ENCODE measurements around the gene ZNF549.

ZNF549 gene

GRCh38 chr19:57566396-57567265 lies 39.5 kb downstream of the ZNF549 start:
- no peak for DNase-seq (ENCODE audit: low read depth in 2 of 2)

- DNase-seq (ENCODE audit: low read depth in 2 of 2): no peak
Observed at GRCh38 chr19:57570707-57571106, 43.6 kb downstream of the ZNF549 start.

DNA sequence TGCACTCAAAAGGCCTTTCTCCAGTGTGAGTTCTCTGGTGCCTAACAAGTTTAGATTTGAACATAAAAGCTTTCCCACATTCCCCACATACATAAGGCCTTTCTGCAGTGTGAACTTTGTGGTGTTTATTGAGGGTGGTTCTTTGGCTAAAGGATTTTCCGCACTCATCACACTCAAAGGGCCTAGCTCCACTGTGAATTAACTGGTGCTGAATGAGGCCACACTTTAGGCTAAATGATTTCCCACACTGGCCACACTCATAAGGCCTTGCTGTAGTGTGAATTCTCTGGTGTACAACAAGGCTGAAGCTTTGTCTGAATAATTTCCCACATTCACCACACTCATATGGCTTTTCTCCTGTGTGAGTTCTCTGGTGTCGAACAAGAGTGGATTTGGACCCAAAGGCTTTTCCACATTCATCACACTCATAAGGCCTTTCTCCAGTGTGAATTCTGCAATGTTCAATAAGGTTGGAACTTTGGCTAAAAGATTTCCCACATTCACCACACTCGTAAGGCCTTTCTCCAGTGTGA lies 45.3 kb downstream of the ZNF549 start:
- DNase-seq (ENCODE audit: low read depth in 2 of 2): no peak

- DNase-seq (ENCODE audit: low read depth in 2 of 2): no peak
Observed at GRCh38 chr19:57576661-57577060, 49.5 kb downstream of the ZNF549 start.

- DNase-seq (ENCODE audit: low read depth in 2 of 2): peak; percentile 85 to 93
Observed at GRCh38 chr19:57578487-57579205, 51.5 kb downstream of the ZNF549 start, which contains the start of gene ZNF416. Gene ZNF416 (minus strand): TSS chr19:57578911. CDS start chr19:57578704, 207 bp downstream.

DNA sequence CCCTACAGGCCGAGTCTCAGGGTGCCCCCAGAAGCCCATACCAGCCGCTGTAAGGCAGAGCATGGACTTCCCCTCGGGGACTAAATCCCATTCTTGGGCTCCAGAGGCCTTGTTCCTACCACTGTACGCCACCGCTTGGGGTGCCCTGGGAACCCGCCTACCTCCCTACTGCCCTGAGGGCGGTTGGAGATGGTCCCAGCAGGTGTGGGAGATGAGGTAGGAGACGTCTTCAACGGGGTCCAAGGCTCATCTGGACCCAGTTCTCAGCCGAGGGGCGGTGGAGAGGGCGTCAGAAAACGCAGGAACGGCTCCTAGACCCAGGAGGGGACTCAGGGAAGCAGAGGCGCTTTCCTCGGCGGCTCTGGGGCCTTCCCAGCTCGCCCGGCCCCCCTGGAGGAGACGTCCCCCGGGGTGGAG lies 56.0 kb downstream of the ZNF549 start:
- no peak for DNase-seq (ENCODE audit: low read depth in 2 of 2)

DNA sequence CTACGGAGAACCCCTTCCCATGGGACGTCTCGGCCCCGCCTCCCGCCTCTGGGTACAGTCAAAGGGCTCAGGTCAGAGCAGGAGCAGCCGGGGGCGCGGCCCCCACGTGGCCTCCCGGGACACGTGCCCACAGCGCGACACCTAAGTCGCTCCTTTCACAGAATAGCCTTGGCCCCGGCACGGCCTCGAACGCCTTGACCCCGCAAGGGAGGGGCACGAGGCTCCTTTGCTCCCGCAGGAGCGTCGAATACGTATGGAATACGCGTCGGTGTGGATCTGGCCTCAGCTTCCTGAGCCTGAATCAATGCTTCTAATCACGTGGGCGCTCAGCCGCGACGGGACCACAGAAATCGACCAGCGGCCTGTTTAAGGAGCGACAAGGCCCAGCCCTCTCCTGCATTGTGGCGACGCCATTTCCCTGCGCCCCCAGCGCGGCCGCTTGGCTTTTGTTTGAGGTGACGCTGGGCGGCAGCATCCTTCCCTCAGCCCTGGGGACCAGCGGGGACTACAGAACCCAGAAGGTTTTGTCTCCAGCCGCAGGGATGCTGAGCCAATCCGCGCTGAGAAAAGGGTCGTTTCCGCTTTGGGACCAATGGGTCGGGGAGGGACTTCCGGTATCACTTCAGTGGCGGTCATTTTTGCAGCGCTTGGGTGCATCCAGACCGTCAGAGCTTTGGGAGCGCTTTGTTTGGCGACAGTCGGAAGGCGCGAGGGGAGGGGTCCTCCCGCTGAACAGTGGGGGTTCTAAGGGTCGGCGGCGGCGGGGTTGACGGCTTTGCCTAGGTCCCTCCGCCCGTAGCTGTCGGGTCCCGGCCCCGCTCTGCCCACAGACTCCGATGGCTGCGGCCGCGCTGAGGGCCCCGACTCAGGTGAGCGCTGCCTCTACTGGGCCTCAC lies 56.6 kb downstream of the ZNF549 start, which contains the start of gene ZIK1:
Gene ZIK1, plus strand, starts transcription at position 625 of the 896 bp plus-strand sequence. Its CDS starts 212 bp downstream, at position 837.
- peak; percentile 61 to 79 for DNase-seq (ENCODE audit: low read depth in 2 of 2)

- no peak for DNase-seq (ENCODE audit: low read depth in 2 of 2)
Observed at GRCh38 chr19:57587529-57587928, 60.4 kb downstream of the ZNF549 start.

GRCh38 chr19:57599377-57599760 lies 72.2 kb downstream of the ZNF549 start:
- no peak for DNase-seq (ENCODE audit: low read depth in 2 of 2)

- DNase-seq (ENCODE audit: low read depth in 2 of 2): peak; percentile 85 to 88
Observed at GRCh38 chr19:57599761-57600383, 72.7 kb downstream of the ZNF549 start, which contains the start of gene ZNF530. Gene ZNF530 (plus strand): TSS chr19:57599885. CDS start chr19:57604346, 4,461 bp downstream.

DNA sequence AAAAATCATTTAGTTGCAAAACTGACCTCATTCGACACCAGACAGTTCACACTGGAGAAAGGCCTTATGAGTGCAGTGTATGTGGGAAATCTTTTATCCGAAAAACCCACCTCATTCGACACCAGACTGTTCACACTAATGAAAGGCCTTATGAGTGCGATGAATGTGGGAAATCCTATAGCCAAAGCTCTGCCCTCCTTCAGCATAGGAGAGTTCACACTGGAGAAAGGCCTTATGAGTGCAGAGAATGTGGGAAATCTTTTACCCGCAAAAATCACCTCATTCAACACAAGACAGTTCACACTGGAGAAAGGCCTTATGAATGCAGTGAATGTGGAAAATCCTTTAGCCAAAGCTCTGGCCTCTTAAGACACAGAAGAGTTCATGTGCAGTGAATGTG lies 79.8 kb downstream of the ZNF549 start:
- DNase-seq (ENCODE audit: low read depth in 2 of 2): no peak

Data from stimulated activated CD4-positive, alpha-beta T cell treated with anti-CD3 and anti-CD28 coated beads, Interleukin-4, amount 100 ng/mL, for 48 hours (primary cell).